ENCODE results near the gene C2CD4B.
A peak's percentile ranks its signal among the peaks of the same experiment; 100 is the strongest.

C2CD4B gene
- 0 to 0.35 (median 0.19) reads per million in 3 donors for total RNA-seq

GRCh38 chr15:62165104-62165792 is at the start of gene C2CD4B:
Gene C2CD4B, minus strand, starts transcription at chr15:62165285. Its CDS starts 301 bp downstream, at chr15:62164984.
- peak within 1 kb of the TSS; percentile 44 for H3K4me3 ChIP-seq (ENCODE audit: insufficient read depth, low read depth, low read length, poor library complexity, severe bottlenecking)
- H3K9me3 ChIP-seq (ENCODE audit: control insufficient read depth, low read length): no peaks in the 10 kb centered on the region
- peaks cover 22% of the 10 kb centered on the region for H3K27me3 ChIP-seq (replicated peaks; ENCODE audit: control insufficient read depth, insufficient read depth, low read length, poor library complexity, severe bottlenecking)
- H3K27ac ChIP-seq (ENCODE audit: insufficient read depth, low read length, poor library complexity, severe bottlenecking): no peak within 1 kb of the TSS
- H3K4me1 ChIP-seq (ENCODE audit: control insufficient read depth, insufficient read depth, low read length, poor library complexity, severe bottlenecking): peaks cover 3% of the 10 kb centered on the region
- no peaks in the 10 kb centered on the region for H3K36me3 ChIP-seq (ENCODE audit: control insufficient read depth, insufficient read depth, low read length)
- no peak for DNase-seq

GRCh38 chr15:62212741-62213140 is 47.7 kb upstream of the C2CD4B start:
- H3K4me1 ChIP-seq (ENCODE audit: control insufficient read depth, insufficient read depth, low read length, poor library complexity, severe bottlenecking): no peaks in the 10 kb centered on the region
- H3K36me3 ChIP-seq (ENCODE audit: control insufficient read depth, insufficient read depth, low read length): no peaks in the 10 kb centered on the region
- no peaks in the 10 kb centered on the region for H3K27me3 ChIP-seq (replicated peaks; ENCODE audit: control insufficient read depth, insufficient read depth, low read length, poor library complexity, severe bottlenecking)
- H3K9me3 ChIP-seq (ENCODE audit: control insufficient read depth, low read length): no peaks in the 10 kb centered on the region
- no peak overlapping the region for H3K27ac ChIP-seq (ENCODE audit: insufficient read depth, low read length, poor library complexity, severe bottlenecking)
- no peak overlapping the region for H3K4me3 ChIP-seq (ENCODE audit: insufficient read depth, low read depth, low read length, poor library complexity, severe bottlenecking)
- no peak for DNase-seq

DNA sequence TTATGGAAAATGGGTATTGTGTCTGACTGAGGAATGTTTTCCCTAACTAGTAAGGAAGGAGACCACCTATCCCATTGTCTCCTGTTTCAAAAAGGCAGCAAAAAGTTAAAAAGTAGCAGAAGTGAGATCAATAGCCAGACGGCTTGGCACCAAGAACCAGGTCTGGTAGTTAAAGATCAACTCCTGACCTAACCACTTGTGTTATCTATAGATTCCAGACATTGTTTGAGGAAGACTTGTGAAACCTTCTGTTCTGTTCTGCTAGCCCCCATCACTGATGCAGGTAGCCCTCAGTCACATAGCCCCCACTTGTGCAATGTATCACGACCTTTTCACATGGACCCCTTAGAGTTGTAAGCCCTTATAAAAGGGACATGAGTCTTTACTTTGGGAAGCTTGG is 46.3 kb upstream of the C2CD4B start:
- H3K27ac ChIP-seq (ENCODE audit: insufficient read depth, low read length, poor library complexity, severe bottlenecking): no peak overlapping the region
- no peak overlapping the region for H3K4me3 ChIP-seq (ENCODE audit: insufficient read depth, low read depth, low read length, poor library complexity, severe bottlenecking)
- no peak for DNase-seq
- H3K9me3 ChIP-seq (ENCODE audit: control insufficient read depth, low read length): no peaks in the 10 kb centered on the region
- H3K27me3 ChIP-seq (replicated peaks; ENCODE audit: control insufficient read depth, insufficient read depth, low read length, poor library complexity, severe bottlenecking): no peaks in the 10 kb centered on the region
- H3K36me3 ChIP-seq (ENCODE audit: control insufficient read depth, insufficient read depth, low read length): no peaks in the 10 kb centered on the region
- no peaks in the 10 kb centered on the region for H3K4me1 ChIP-seq (ENCODE audit: control insufficient read depth, insufficient read depth, low read length, poor library complexity, severe bottlenecking)

DNA sequence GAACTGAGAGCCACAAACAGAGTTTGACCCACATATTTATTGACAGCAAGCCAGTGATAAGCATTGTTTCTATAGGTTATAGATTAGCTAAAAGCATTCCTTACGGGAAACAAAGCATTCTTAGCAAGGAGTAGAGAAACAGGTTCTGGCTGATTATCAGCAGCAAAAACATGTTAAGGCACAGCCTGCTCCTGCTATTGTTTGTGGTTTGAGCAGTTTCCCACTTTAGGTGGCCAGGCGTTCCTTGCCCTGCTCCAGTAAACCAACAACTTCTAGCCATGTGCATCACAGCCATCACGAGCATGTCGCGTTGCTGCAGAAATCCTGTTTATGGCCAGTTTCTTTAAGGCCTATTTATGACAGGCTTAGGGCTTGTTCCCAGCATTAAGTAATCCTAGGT is 44.7 kb upstream of the C2CD4B start:
- Histone ChIP-seq H3K27me3 (replicated peaks; ENCODE audit: control insufficient read depth, insufficient read depth, low read length, poor library complexity, severe bottlenecking) (no peaks in the 10 kb centered on the region), H3K27ac (ENCODE audit: insufficient read depth, low read length, poor library complexity, severe bottlenecking) (no peak overlapping the region), H3K9me3 (ENCODE audit: control insufficient read depth, low read length) (no peaks in the 10 kb centered on the region), H3K4me1 (ENCODE audit: control insufficient read depth, insufficient read depth, low read length, poor library complexity, severe bottlenecking) (no peaks in the 10 kb centered on the region), H3K4me3 (ENCODE audit: insufficient read depth, low read depth, low read length, poor library complexity, severe bottlenecking) (no peak overlapping the region), H3K36me3 (ENCODE audit: control insufficient read depth, insufficient read depth, low read length) (no peaks in the 10 kb centered on the region)
- no peak for DNase-seq

DNA sequence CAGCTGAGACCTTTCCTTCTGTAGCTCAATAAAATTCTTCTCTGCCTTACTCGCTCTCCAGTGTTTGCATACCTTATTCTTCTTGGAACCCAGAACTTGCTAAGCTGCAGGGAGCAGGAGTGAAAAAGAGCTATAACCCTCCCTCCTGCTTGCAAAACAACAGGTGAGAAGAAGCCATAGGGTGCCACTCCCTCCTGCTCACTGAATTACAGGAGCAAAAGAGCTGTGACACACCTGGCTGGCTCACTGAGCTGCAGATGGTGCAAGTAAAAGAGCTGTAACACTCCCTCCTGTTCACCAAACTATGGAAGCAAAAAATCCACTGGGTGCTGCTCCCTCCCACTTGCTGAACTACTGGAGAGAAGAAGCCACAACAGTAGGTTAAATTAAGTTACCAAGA is 44.2 kb upstream of the C2CD4B start:
- Histone ChIP-seq H3K27ac (ENCODE audit: insufficient read depth, low read length, poor library complexity, severe bottlenecking) (no peak overlapping the region), H3K4me1 (ENCODE audit: control insufficient read depth, insufficient read depth, low read length, poor library complexity, severe bottlenecking) (no peaks in the 10 kb centered on the region), H3K36me3 (ENCODE audit: control insufficient read depth, insufficient read depth, low read length) (no peaks in the 10 kb centered on the region), H3K27me3 (replicated peaks; ENCODE audit: control insufficient read depth, insufficient read depth, low read length, poor library complexity, severe bottlenecking) (no peaks in the 10 kb centered on the region), H3K9me3 (ENCODE audit: control insufficient read depth, low read length) (no peaks in the 10 kb centered on the region), H3K4me3 (ENCODE audit: insufficient read depth, low read depth, low read length, poor library complexity, severe bottlenecking) (no peak overlapping the region)
- no peak for DNase-seq

DNA sequence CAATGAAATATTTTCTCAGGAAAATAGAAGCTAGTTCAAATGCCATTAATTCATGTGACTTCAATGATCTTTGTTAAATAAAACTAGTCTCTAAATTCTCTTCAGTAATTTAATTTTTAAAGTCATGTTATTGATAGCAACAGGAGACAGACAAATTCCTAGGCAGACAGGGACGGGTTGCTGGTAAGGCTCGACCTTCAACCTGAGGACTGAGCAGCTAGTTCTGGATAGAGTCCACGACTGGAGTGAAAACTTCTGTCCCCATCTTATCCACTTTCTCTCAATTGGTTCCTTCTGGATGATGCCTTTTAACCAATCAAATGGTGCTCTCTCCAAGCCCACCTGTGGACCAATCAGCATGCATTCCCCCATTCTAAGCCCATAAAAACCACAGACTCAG is 43.8 kb upstream of the C2CD4B start:
- no peaks in the 10 kb centered on the region for H3K4me1 ChIP-seq (ENCODE audit: control insufficient read depth, insufficient read depth, low read length, poor library complexity, severe bottlenecking)

GRCh38 chr15:62208367-62208766 is 43.3 kb upstream of the C2CD4B start:
- no peak overlapping the region for H3K27ac ChIP-seq (ENCODE audit: insufficient read depth, low read length, poor library complexity, severe bottlenecking)
- no peaks in the 10 kb centered on the region for H3K27me3 ChIP-seq (replicated peaks; ENCODE audit: control insufficient read depth, insufficient read depth, low read length, poor library complexity, severe bottlenecking)
- H3K36me3 ChIP-seq (ENCODE audit: control insufficient read depth, insufficient read depth, low read length): no peaks in the 10 kb centered on the region
- H3K4me1 ChIP-seq (ENCODE audit: control insufficient read depth, insufficient read depth, low read length, poor library complexity, severe bottlenecking): no peaks in the 10 kb centered on the region
- no peaks in the 10 kb centered on the region for H3K9me3 ChIP-seq (ENCODE audit: control insufficient read depth, low read length)
- DNase-seq: no peak
- H3K4me3 ChIP-seq (ENCODE audit: insufficient read depth, low read depth, low read length, poor library complexity, severe bottlenecking): no peak overlapping the region

More for the DNA sequence above, 43.8 kb upstream of the C2CD4B start:
- Histone ChIP-seq H3K27ac (ENCODE audit: insufficient read depth, low read length, poor library complexity, severe bottlenecking) (no peak overlapping the region), H3K36me3 (ENCODE audit: control insufficient read depth, insufficient read depth, low read length) (no peaks in the 10 kb centered on the region), H3K9me3 (ENCODE audit: control insufficient read depth, low read length) (no peaks in the 10 kb centered on the region), H3K4me3 (ENCODE audit: insufficient read depth, low read depth, low read length, poor library complexity, severe bottlenecking) (no peak overlapping the region), H3K27me3 (replicated peaks; ENCODE audit: control insufficient read depth, insufficient read depth, low read length, poor library complexity, severe bottlenecking) (no peaks in the 10 kb centered on the region)
- DNase-seq: no peak

GRCh38 chr15:62190675-62191074 is 25.6 kb upstream of the C2CD4B start:
- H3K4me1 ChIP-seq (ENCODE audit: control insufficient read depth, insufficient read depth, low read length, poor library complexity, severe bottlenecking): no peaks in the 10 kb centered on the region
- H3K27ac ChIP-seq (ENCODE audit: insufficient read depth, low read length, poor library complexity, severe bottlenecking): no peak overlapping the region
- H3K4me3 ChIP-seq (ENCODE audit: insufficient read depth, low read depth, low read length, poor library complexity, severe bottlenecking): no peak overlapping the region
- no peaks in the 10 kb centered on the region for H3K9me3 ChIP-seq (ENCODE audit: control insufficient read depth, low read length)
- no peak for DNase-seq
- H3K36me3 ChIP-seq (ENCODE audit: control insufficient read depth, insufficient read depth, low read length): no peaks in the 10 kb centered on the region
- no peaks in the 10 kb centered on the region for H3K27me3 ChIP-seq (replicated peaks; ENCODE audit: control insufficient read depth, insufficient read depth, low read length, poor library complexity, severe bottlenecking)

DNA sequence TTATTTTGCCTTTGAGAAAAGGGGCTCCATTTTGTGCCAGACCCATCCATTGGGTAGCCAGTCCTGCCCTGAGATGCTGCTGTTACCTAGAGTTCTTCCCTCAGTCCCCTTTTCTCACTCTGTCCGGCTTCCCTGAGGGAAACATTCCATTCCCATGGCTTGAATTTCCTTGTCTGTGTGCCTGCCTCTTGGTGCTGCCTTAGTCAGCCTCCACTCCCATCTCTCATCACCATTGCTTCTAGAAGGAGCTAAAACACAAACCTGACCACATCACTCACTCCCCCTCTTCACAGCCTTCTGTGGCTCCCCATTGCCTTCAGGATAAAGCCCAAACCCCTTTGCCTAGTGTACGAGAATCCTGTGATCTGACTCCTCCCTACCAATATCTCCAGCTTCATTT is 25.2 kb upstream of the C2CD4B start:
- H3K4me3 ChIP-seq (ENCODE audit: insufficient read depth, low read depth, low read length, poor library complexity, severe bottlenecking): no peak overlapping the region
- H3K4me1 ChIP-seq (ENCODE audit: control insufficient read depth, insufficient read depth, low read length, poor library complexity, severe bottlenecking): no peaks in the 10 kb centered on the region
- no peaks in the 10 kb centered on the region for H3K27me3 ChIP-seq (replicated peaks; ENCODE audit: control insufficient read depth, insufficient read depth, low read length, poor library complexity, severe bottlenecking)
- no peak overlapping the region for H3K27ac ChIP-seq (ENCODE audit: insufficient read depth, low read length, poor library complexity, severe bottlenecking)
- H3K36me3 ChIP-seq (ENCODE audit: control insufficient read depth, insufficient read depth, low read length): no peaks in the 10 kb centered on the region
- DNase-seq: no peak
- no peaks in the 10 kb centered on the region for H3K9me3 ChIP-seq (ENCODE audit: control insufficient read depth, low read length)

GRCh38 chr15:62188744-62189143 is 23.7 kb upstream of the C2CD4B start:
- no peak overlapping the region for H3K27ac ChIP-seq (ENCODE audit: insufficient read depth, low read length, poor library complexity, severe bottlenecking)
- no peaks in the 10 kb centered on the region for H3K36me3 ChIP-seq (ENCODE audit: control insufficient read depth, insufficient read depth, low read length)
- no peak overlapping the region for H3K4me3 ChIP-seq (ENCODE audit: insufficient read depth, low read depth, low read length, poor library complexity, severe bottlenecking)
- no peaks in the 10 kb centered on the region for H3K9me3 ChIP-seq (ENCODE audit: control insufficient read depth, low read length)
- no peak for DNase-seq
- no peaks in the 10 kb centered on the region for H3K27me3 ChIP-seq (replicated peaks; ENCODE audit: control insufficient read depth, insufficient read depth, low read length, poor library complexity, severe bottlenecking)
- H3K4me1 ChIP-seq (ENCODE audit: control insufficient read depth, insufficient read depth, low read length, poor library complexity, severe bottlenecking): no peaks in the 10 kb centered on the region
